Activated gamma-delta T cell treated with anti-CD3 and anti-CD28 coated beads, Interleukin-2, amount 50 U/mL, for 16 hours (primary cell): ENCODE data around the gene SMIM38.
"Not testable (repeated sequence)": the region's sequence is repeated elsewhere in the genome, so short reads cannot be mapped to it uniquely, and the experiment has no call there.

Source experiments
- DNase-seq: peaks from one replicate; pipeline ENCODE4 v3.0.0-alpha.2; 2020; ENCODE audit warnings: low read depth

SMIM38 gene

DNA sequence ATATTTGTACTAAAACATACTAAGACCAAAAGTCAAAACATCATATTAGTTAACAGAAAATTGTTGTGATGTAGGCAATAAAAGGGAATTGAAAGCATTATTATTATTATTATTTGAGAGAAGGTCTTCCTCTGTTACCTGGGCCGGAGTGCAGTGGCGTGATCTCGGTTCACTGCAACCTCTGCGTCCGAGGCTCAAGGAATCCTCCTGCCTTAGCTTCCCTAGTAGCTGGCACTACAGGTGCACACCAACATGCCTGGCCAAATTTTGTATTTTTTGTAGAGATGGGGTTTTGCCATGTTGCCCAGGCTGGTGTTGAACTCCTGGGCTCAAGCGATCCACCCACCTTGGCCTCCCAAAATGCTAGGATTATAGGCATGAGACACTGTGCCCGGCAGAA lies 15.6 kb upstream of the SMIM38 start:
- not testable (repeated sequence) for DNase-seq

DNA sequence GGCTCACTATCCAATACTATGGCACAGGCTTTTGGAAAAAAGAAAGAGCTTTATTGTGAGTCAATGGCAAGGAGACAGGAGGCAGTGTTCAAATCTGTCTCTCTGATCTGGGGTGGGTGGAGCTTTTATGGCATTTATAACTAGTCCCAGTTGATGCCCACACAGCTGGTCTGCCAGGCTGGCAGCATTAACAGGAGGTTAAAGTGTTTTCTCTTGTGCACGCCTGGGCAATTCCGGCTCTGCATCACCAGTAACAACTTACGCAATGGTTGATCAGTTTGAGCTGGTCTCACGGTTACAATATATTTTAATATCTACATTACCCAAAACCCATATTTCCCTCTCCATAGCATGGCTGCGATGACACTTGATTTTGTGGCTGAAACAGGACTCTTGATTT lies 15.1 kb upstream of the SMIM38 start:
- no peak for DNase-seq

GRCh38 chr11:69141742-69142141 lies 14.0 kb upstream of the SMIM38 start:
- DNase-seq, result no peak

DNA sequence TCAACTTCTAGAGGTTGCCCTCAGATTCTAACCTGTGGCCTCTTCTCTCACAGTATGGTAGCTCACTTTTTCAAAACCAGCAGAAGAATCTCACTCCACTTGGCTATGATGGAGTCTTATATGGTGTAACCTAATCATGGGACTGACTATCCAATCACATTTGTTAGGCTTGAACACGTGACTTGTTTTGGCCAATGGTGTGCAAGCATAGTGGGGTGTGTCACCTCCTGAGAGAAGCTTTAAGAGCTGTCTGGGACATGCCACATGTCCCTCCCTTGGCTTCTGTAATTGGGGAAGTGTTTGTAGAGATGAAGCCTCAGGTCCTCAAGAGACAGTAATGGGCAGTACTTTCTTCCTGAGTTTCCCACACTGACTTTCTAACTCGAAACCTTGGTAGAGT lies 12.8 kb upstream of the SMIM38 start:
- no peak for DNase-seq

DNA sequence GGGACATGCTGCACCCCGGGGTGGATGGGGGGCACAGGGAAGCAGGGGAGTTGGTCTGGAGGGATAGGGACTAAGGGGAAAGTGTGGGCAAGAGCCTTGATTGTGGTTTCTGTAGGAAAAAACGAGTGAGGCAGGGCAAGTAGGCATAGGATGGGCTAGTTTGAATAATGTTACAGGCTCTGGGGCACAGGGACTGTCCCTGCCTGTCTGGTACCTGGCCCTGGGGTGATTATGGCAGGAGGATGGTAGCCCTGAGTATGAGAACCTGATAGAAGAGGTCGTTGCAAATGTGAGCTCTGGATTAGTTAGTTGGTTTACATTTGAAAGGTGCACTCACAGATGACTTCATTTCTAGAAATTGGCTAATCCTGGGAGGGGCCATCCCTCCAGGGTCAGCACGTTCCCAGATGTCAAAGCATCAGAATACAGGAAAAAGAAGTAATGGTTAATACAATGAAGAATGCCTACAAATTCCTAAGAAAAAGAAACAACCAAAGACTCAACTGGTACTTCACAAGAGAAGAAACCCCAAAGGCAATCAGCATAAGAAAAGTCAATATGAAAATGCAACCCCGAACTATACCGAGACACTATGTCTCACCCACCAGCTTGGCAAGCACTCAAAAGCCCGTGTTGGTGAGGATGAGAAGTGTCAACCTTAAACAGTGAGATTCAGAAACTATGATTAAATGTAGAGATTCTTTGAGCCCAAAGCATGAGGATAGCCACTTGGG lies 11.3 kb upstream of the SMIM38 start:
- no peak for DNase-seq

DNA sequence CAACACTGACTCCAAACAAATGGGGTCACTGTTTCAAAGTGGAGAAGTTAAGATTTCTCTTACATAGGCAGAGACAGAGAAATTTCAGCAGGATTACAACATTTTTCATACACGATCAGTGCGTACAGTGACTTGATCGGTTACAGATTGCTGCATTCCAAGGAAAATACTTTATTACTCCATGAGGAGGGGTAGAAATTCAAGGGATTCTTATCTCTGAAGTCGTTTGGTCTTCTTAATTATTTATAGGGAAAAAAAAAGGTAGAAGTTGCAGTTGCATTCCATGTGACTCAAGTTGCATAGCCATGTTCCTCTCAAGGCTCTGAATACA lies 10.7 kb upstream of the SMIM38 start:
- DNase-seq, result no peak

GRCh38 chr11:69148377-69148762 lies 7.4 kb upstream of the SMIM38 start:
- DNase-seq, result no peak

GRCh38 chr11:69148806-69149205 lies 6.9 kb upstream of the SMIM38 start:
- DNase-seq, result no peak

DNA sequence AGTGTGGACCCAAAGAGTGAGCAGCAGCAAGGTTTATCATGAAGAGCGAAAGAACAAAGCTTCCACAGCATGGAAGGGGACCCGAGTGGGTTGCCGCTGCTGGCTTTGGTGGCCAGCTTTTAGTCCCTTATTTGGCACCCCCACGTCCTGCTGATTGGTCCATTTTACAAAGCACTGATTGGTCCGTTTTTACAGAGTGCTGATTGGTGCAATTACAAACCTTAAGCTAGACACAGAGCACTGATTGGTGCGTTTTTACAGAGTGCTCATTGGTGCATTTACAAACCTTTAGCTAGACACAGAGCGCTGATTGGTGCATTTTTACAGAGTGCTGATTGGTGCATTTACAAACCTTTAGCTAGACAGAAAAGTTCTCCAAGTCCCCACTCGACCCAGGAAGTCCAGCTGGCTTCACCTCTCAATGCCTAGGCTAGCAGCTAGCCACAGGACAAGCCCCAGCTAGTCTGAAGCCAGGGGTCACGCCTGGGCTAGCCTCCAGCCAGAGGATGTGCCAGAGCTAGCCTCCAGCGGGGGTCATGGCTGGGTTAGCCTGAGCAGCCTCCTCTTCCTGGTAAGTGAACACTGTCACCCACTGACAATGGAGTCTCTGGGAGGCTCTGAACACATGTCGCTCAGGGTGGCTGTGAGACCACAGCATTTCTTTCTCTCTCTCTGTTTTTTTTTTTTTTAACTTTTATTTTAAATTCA lies 6.2 kb upstream of the SMIM38 start:
- DNase-seq, result not testable (repeated sequence)

GRCh38 chr11:69150175-69150574 lies 5.6 kb upstream of the SMIM38 start:
- no peak for DNase-seq

DNA sequence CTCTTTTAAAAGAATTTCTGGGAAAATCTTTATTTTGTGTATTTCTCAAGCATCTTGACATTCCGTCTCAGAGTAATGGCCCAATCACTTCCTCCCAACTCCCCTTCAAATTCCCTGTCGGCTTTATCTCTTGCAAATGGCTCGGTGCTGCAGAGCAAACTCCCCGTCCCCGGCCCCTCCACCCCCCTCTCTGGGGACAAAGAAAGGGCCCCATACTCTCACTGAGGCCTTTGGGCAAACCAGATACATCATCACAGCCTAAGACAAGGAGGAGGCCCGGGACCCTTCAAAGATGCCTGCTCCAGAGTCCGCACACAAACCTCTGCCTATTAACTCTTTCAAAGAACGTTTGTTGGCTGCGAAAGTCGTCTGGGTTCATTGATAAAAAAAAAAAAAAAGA lies 3.9 kb upstream of the SMIM38 start:
- DNase-seq, result no peak

DNA sequence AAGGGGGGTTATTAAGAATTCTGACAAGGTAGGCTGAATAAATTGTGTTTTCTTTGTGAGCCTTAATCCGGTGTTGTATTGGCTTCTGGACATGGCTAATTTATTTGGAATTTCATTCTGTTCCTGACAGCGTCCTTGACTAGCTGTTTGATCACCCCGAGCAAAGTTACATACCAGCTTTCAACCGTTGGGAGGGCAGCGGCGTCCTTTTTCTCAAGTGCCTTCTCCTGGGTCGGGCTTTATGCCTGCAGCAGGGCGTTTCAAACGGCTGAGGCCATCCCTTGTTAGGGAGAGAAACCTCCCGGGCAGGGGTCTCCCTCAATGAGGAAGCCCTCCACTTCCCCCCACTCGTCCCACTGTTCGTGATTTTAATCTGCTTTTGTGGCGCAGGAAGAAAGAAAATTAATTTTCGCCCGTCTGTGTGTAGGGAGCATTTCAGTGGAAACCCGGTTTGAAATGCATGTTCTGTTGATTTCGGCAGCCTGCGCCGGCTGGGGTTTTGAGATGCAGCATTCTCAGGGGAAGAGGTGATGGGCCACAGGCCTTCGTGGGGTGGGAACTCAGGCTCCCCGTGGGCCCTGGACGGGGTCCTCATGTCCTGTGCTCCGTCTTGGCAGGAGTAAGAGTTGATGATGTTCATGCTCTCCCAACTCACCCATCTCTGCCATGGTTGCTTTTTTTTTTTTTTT lies 2.9 kb upstream of the SMIM38 start:
- no peak for DNase-seq

GRCh38 chr11:69153661-69154060 lies 2.1 kb upstream of the SMIM38 start:
- DNase-seq, result no peak

GRCh38 chr11:69154211-69154913 lies 1.4 kb upstream of the SMIM38 start:
- no peak for DNase-seq

- no peak for DNase-seq
Observed at GRCh38 chr11:69154938-69155301, 815 bp upstream of the SMIM38 start.

GRCh38 chr11:69156235-69156639 lies 502 bp downstream of the SMIM38 start:
- no peak for DNase-seq

- no peak for DNase-seq
Observed at GRCh38 chr11:69156673-69157155, 979 bp downstream of the SMIM38 start.

GRCh38 chr11:69157156-69157821 lies 1.6 kb downstream of the SMIM38 start:
- no peak for DNase-seq

GRCh38 chr11:69157822-69158231 lies 2.1 kb downstream of the SMIM38 start:
- no peak for DNase-seq

DNA sequence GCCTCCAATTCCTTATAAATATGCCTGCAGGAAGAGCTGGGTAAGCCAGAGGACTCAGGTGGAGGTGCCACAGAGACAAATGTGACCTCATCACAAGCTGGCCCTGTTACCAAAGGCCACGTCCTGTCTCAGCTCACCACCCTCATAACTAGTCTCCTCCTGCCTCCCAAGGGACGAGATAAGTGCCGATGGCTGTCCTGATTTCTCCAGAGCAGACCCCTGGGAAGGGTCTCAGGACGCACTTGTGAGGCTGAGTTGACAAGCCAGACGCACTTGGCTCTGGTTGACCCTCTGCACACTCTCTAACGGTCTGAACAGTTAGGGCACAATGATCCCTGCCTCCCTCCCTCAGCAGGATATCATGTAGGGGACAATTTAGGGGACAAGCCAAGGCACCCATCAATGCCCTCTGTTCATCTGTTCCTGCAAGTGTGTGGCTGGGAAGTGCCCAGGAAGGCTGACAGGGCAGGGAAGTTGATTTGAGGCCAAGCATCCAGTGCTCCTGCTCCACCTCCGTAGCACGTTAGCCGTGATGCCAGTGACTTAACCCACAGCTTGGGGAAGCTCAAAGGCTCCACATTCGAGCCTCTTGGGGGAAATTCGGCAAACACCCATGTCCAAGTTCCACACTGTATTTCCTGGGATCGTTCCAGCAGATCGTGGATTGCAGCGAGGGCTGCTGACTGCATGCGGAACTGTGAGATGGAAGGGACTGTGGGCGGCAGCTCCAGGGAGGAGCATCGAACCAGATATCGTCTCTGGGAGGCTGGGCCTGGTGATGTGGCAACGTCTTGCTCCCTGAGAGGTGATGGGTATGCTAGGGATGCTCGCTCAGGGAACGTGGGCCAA lies 2.8 kb downstream of the SMIM38 start:
- DNase-seq, result no peak
